Lower leg skin (tissue), 4 donors: ENCODE data around the gene KRTAP3-3. TPM values are rescaled to one million over a fixed set of nuclear protein-coding genes. Genes with fewer than 3 reads are reported as not detected.

Source experiments
- DNase-seq, 2 donors: peaks; one replicate each; pipeline ENCODE4 v3.0.0-alpha.2; 2019; ENCODE audit warnings: low spot score in 2 of 2
- H3K4me3 ChIP-seq: fragments of 200-600 bp; sonication (generic); 2 replicates; pipeline ENCODE4 v1.5.1; 2017; ENCODE audit warnings: mild to moderate bottlenecking, low read depth; ENCODE audit not compliant: poor library complexity, severe bottlenecking
- CTCF ChIP-seq, 3 donors: fragments of 450-650 bp; IDR thresholded peaks; one replicate each; pipeline ENCODE4 v1.5.1; 2016; ENCODE audit warnings: antibody characterized with exemption in 3 of 3, mild to moderate bottlenecking in 3 of 3, moderate library complexity in 2 of 3
- POLR2A ChIP-seq, 2 donors: fragments of 450-650 bp; IDR thresholded peaks; one replicate each; pipeline ENCODE4 v1.6.1; 2016 to 2017; ENCODE audit warnings: antibody characterized with exemption in 2 of 2, mild to moderate bottlenecking in 1 of 2, moderate library complexity in 1 of 2
- WGBS, 2 donors: methylation state at CpG; one replicate each; pipeline ENCODE4 v1.1.5; 2018; 5-methylcytosine and 5-hydroxymethylcytosine counted together
- intact Hi-C: fragments of 100-400 bp; cut with DNase I; formaldehyde crosslinking; loops from one replicate; pipeline ENCODE4 v1.15.0; 2023; ENCODE audit warnings: low total_unique reads
- total RNA-seq, 4 donors: library from RNA; depleted of rRNA; stranded (reverse); fragments of >200 nt; gene quantifications; one replicate each; pipeline ENCODE4 v1.1.0, GENCODE V29; 2016

Gene KRTAP3-3
- total RNA-seq, 4 donors from 2014 or later, result 11.6 TPM; not detected in 3

- DNase-seq, result no peak
- 69 to 71% methylated on average over 8 of the region's 8 CpGs for whole genome bisulfite sequencing, 2 donors
- no peak overlapping the region for H3K4me3 ChIP-seq
- intact Hi-C loops, result no loop called here
- TF ChIP-seq POLR2A (IDR thresholded peaks at IDR 0.05) (no peak), CTCF (IDR thresholded peaks at IDR 0.05) (no peak)
Measured at GRCh38 chr17:40956401-40957254, 37.3 kb downstream of the KRTAP3-3 start.

- TF ChIP-seq CTCF (IDR thresholded peaks at IDR 0.05), result no peak
- TF ChIP-seq POLR2A (IDR thresholded peaks at IDR 0.05), result no peak
- no peak overlapping the region for H3K4me3 ChIP-seq
- intact Hi-C loops, result no loop called here
- 35 to 44% methylated on average over 2 of the region's 2 CpGs for WGBS, 2 donors
- DNase-seq, result no peak
Measured at GRCh38 chr17:40953881-40954280, 40.1 kb downstream of the KRTAP3-3 start.

GRCh38 chr17:40952661-40953060, 41.3 kb downstream of the KRTAP3-3 start:
- 19 to 30% methylated on average over 1 of the region's 1 CpG for WGBS, 2 donors
- TF ChIP-seq POLR2A (IDR thresholded peaks at IDR 0.05), result no peak
- TF ChIP-seq CTCF (IDR thresholded peaks at IDR 0.05), result no peak
- no peak for DNase-seq
- H3K4me3 ChIP-seq, result no peak overlapping the region
- intact Hi-C loops, result no loop called here

- TF ChIP-seq POLR2A (IDR thresholded peaks at IDR 0.05), result no peak
- TF ChIP-seq CTCF (IDR thresholded peaks at IDR 0.05), result no peak
- 71 to 88% methylated on average over 2 of the region's 2 CpGs for WGBS, 2 donors
- DNase-seq, result no peak
- no peak overlapping the region for H3K4me3 ChIP-seq
- intact Hi-C loops, result no loop called here
Measured at GRCh38 chr17:40952154-40952553, 41.8 kb downstream of the KRTAP3-3 start.

- intact Hi-C loops, result no loop called here
- 95 to 100% methylated on average over 2 of the region's 2 CpGs for WGBS, 2 donors
- no peak for TF ChIP-seq POLR2A (IDR thresholded peaks at IDR 0.05)
- no peak for DNase-seq
- H3K4me3 ChIP-seq, result no peak overlapping the region
Measured at GRCh38 chr17:40951011-40951622, 42.8 kb downstream of the KRTAP3-3 start.

- H3K4me3 ChIP-seq, result no peak overlapping the region
- 73 to 76% methylated on average over 7 of the region's 7 CpGs for WGBS, 2 donors
- TF ChIP-seq POLR2A (IDR thresholded peaks at IDR 0.05), result no peak
- no peak for TF ChIP-seq CTCF (IDR thresholded peaks at IDR 0.05)
- no peak for DNase-seq
- intact Hi-C loops, result no loop called here
Measured at GRCh38 chr17:40950176-40950575, 43.8 kb downstream of the KRTAP3-3 start.
